AG09319 (cell line): ENCODE results near the gene AREL1.

Source experiments
- DNase-seq: peaks from one replicate; pipeline ENCODE4 v3.0.0-alpha.2; 2010; ENCODE audit warnings: low read depth; ENCODE audit errors: extremely low read depth
- CTCF ChIP-seq: IDR thresholded peaks from 2 replicates; pipeline ENCODE4 v1.5.1; 2011; ENCODE audit warnings: low read depth, mild to moderate bottlenecking, inconsistent platforms, low read length, moderate library complexity

The AREL1 gene

GRCh38 chr14:74645756-74646470, 67.0 kb downstream of the AREL1 start:
- no peak for DNase-seq
- no peak for TF ChIP-seq CTCF

- no peak for DNase-seq
- no peak for TF ChIP-seq CTCF
Measured at GRCh38 chr14:74645244-74645643, 67.6 kb downstream of the AREL1 start.

- DNase-seq = no peak
- no peak for TF ChIP-seq CTCF
Measured at GRCh38 chr14:74641601-74642391, 71.1 kb downstream of the AREL1 start.

- DNase-seq = no peak
- TF ChIP-seq CTCF = no peak
Measured at GRCh38 chr14:74638966-74639365, 73.9 kb downstream of the AREL1 start.

GRCh38 chr14:74638066-74638465, 74.8 kb downstream of the AREL1 start:
- TF ChIP-seq CTCF = no peak
- no peak for DNase-seq

- no peak for DNase-seq
- no peak for TF ChIP-seq CTCF
Measured at GRCh38 chr14:74637178-74637550, 75.7 kb downstream of the AREL1 start.

- no peak for DNase-seq
- no peak for TF ChIP-seq CTCF
Measured at GRCh38 chr14:74636424-74637177, 76.3 kb downstream of the AREL1 start.
